Kidney (tissue), 14 donors: Measurements from ENCODE around the gene KLK3. TPM values are rescaled to one million over a fixed set of nuclear protein-coding genes. Genes with fewer than 3 reads are reported as not detected.

Source experiments
- DNase-seq, 5 donors: peaks; one replicate each; pipeline ENCODE4 v3.0.0-alpha.2; 2013 to 2020
- FAIRE-seq: peaks from 2 replicates; lab custom pipeline; 2012; peaks lifted over from hg19 to GRCh38; lab: Jason Lieb, UNC
- H3K27ac ChIP-seq, 2 donors: one replicate each; pipeline ENCODE4 v1.7.0; 2013; ENCODE audit warnings: low read depth in 2 of 2, low read length in 2 of 2, inconsistent platforms in 1 of 2
- H3K27me3 ChIP-seq: one replicate; pipeline ENCODE4 v1.7.1; 2013; ENCODE audit warnings: low read length, inconsistent platforms; ENCODE audit not compliant: control insufficient read depth, insufficient read depth
- H3K36me3 ChIP-seq, 3 donors: one replicate each; pipeline versions ENCODE4 v1.7.0 to v1.7.1; 2013; ENCODE audit warnings: low read length in 3 of 3, control low read depth in 1 of 3, inconsistent platforms in 1 of 3; ENCODE audit not compliant: insufficient read depth in 3 of 3, control insufficient read depth in 2 of 3
- H3K4me1 ChIP-seq, 3 donors: one replicate each; pipeline versions ENCODE4 v1.7.0 to v1.7.1; 2013; ENCODE audit warnings: low read length in 3 of 3, inconsistent platforms in 1 of 3, low read depth in 1 of 3; ENCODE audit not compliant: control insufficient read depth in 2 of 3, insufficient read depth in 2 of 3
- H3K4me3 ChIP-seq, 3 donors: one replicate each; pipeline versions ENCODE4 v1.7.0 to v1.8.1; 2013; ENCODE audit warnings: low read length in 3 of 3, control low read depth in 1 of 3, inconsistent platforms in 1 of 3
- H3K9ac ChIP-seq, 3 donors: one replicate each; pipeline versions ENCODE4 v1.7.0 to v1.7.1; 2013; ENCODE audit warnings: low read length in 3 of 3, control low read depth in 1 of 3, inconsistent platforms in 1 of 3
- H3K9me3 ChIP-seq, 3 donors: one replicate each; pipeline versions ENCODE4 v1.7.0 to v1.7.1; 2013; ENCODE audit warnings: low read length in 3 of 3, control low read depth in 1 of 3, inconsistent platforms in 1 of 3; ENCODE audit not compliant: control insufficient read depth in 2 of 3, insufficient read depth in 1 of 3
- intact Hi-C: fragments of 100-400 bp; cut with DNase I; formaldehyde crosslinking; loops from one replicate; pipeline ENCODE4 v1.11.1; 2022
- polyA plus RNA-seq: library from polyadenylated mRNA; stranded (reverse); fragments of 350-450 nt; fragmentation: Illumina TruSeq; extraction: RNeasy Lipid Tissue Mini Kit (QIAGEN cat#74804); gene quantifications from one replicate; pipeline ENCODE4 v1.2.3, GENCODE V29; 2014; ENCODE audit warnings: low read depth, low replicate concordance; ENCODE audit not compliant: insufficient read depth
- total RNA-seq: library from RNA; stranded (reverse); fragmentation: NEBNext Ultra II Directional; extraction: Animal tissue kit (Norgen Biotek cat#: 25700); gene quantifications from one replicate; pipeline ENCODE4 v1.2.1, GENCODE V29; 2021
- TF ChIP-seq, protein P1 (sequence below): IDR thresholded peaks from 3 replicates; pipeline ENCODE4 v1.5.1; 2012; ENCODE audit warnings: mild to moderate bottlenecking, moderate library complexity, borderline replicate concordance; ENCODE audit not compliant: insufficient read depth; ENCODE audit errors: extremely low read depth
- donor health status: control.
- donor health status: control.
- donor health status: control.
- donor health status: control.
- donor health status: control.
- donor health status: DM: yes; HTN: yes; CAD: no.
- donor health status: Normal renal cell carcinoma (clear cell type).

KLK3 gene
- total and polyA plus RNA-seq, 2 donors from 2014 or later, result 1.6 TPM; not detected in 1

DNA sequence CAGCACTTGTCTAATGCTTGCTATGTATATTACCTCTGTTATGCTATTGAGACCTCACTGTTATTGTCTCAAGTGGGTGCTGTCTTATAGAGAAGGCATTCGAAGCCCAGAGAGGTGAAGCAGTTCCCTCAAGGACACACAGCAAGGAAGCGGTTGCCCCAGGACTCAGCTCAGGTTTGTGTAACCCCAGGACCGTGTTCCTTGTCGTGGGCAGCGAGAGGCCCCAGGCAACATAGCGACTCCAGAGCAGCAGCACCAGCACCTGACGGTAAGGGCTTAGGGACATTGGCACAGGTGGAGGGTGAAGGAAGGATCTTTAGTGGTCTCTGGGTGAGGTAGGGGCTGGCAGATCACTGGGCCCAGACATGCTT is 23.7 kb upstream of the KLK3 start:
- Histone ChIP-seq H3K4me1 (peaks cover 0 to 12% (median 0%) of the 10 kb centered on the region in 3 donors), H3K4me3 (no peak overlapping the region), H3K27ac (peak overlapping the region; percentile 53 to 63), H3K9ac (no peak overlapping the region), H3K27me3 (no peaks in the 10 kb centered on the region), H3K36me3 (no peaks in the 10 kb centered on the region), H3K9me3 (no peaks in the 10 kb centered on the region)
- intact Hi-C loops, result no loop called here
- DNase-seq (no peak), FAIRE-seq (no peak)
- TF ChIP-seq, protein P1, sequence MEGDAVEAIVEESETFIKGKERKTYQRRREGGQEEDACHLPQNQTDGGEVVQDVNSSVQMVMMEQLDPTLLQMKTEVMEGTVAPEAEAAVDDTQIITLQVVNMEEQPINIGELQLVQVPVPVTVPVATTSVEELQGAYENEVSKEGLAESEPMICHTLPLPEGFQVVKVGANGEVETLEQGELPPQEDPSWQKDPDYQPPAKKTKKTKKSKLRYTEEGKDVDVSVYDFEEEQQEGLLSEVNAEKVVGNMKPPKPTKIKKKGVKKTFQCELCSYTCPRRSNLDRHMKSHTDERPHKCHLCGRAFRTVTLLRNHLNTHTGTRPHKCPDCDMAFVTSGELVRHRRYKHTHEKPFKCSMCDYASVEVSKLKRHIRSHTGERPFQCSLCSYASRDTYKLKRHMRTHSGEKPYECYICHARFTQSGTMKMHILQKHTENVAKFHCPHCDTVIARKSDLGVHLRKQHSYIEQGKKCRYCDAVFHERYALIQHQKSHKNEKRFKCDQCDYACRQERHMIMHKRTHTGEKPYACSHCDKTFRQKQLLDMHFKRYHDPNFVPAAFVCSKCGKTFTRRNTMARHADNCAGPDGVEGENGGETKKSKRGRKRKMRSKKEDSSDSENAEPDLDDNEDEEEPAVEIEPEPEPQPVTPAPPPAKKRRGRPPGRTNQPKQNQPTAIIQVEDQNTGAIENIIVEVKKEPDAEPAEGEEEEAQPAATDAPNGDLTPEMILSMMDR, result no peak

- FAIRE-seq (no peak), DNase-seq (no peak)
- TF ChIP-seq, protein P1, result no peak
- intact Hi-C loops, result no loop called here
- H3K27me3 ChIP-seq, result no peaks in the 10 kb centered on the region
- no peaks in the 10 kb centered on the region for H3K36me3 ChIP-seq
- H3K27ac ChIP-seq, result no peak overlapping the region
- no peak overlapping the region for H3K9ac ChIP-seq
- H3K4me1 ChIP-seq, result peaks cover 0 to 18% (median 0%) of the 10 kb centered on the region in 3 donors
- no peaks in the 10 kb centered on the region for H3K9me3 ChIP-seq
- H3K4me3 ChIP-seq, result no peak overlapping the region
These were observed 22.0 kb upstream of the KLK3 start for GRCh38 chr19:50832666-50833065.

GRCh38 chr19:50833117-50833801 is 21.5 kb upstream of the KLK3 start, which contains the start of gene KLK15:
Gene KLK15, minus strand, starts transcription at chr19:50833574. Its CDS starts 2,082 bp downstream, at chr19:50831492.
- no peak within 1 kb of the TSS for H3K27ac ChIP-seq
- DNase-seq (no peak), FAIRE-seq (no peak)
- H3K36me3 ChIP-seq, result no peaks in the 10 kb centered on the region
- intact Hi-C loops, result no loop called here
- TF ChIP-seq, protein P1, result no peak
- H3K9me3 ChIP-seq, result no peaks in the 10 kb centered on the region
- peaks cover 0 to 18% (median 0%) of the 10 kb centered on the region in 3 donors for H3K4me1 ChIP-seq
- no peaks in the 10 kb centered on the region for H3K27me3 ChIP-seq
- no peak within 1 kb of the TSS for H3K4me3 ChIP-seq
- no peak within 1 kb of the TSS for H3K9ac ChIP-seq
